GM21786 (cell line): ENCODE results near the gene PARD6B.

Experiments
- ATAC-seq: cut with Tn5 transposase; IDR thresholded peaks from one replicate; pipeline ENCODE4 v1.9.1; 2021; ENCODE audit not compliant: unreplicated experiment

PARD6B gene

GRCh38 chr20:50722424-50723155, 8.8 kb upstream of the PARD6B start:
- no peak for ATAC-seq

- no peak for ATAC-seq
Observed at GRCh38 chr20:50723672-50724071, 7.7 kb upstream of the PARD6B start.

GRCh38 chr20:50724112-50724725, 7.2 kb upstream of the PARD6B start:
- ATAC-seq = no peak

- ATAC-seq = no peak
Observed at GRCh38 chr20:50724851-50725723, 6.3 kb upstream of the PARD6B start.

- no peak for ATAC-seq
Observed at GRCh38 chr20:50725724-50726005, 5.7 kb upstream of the PARD6B start.

GRCh38 chr20:50726955-50727791, 4.2 kb upstream of the PARD6B start:
- ATAC-seq = no peak

- ATAC-seq = no peak
Observed at GRCh38 chr20:50727792-50728485, 3.4 kb upstream of the PARD6B start.

GRCh38 chr20:50728486-50728980, 2.8 kb upstream of the PARD6B start:
- no peak for ATAC-seq

- ATAC-seq = no peak
Observed at GRCh38 chr20:50728981-50729874, 2.2 kb upstream of the PARD6B start.

GRCh38 chr20:50729901-50730764, 1.2 kb upstream of the PARD6B start:
- no peak for ATAC-seq

- no peak for ATAC-seq
Observed at GRCh38 chr20:50730765-50731054, 670 bp upstream of the PARD6B start.

GRCh38 chr20:50731930-50732690, 730 bp downstream of the PARD6B start:
- no peak for ATAC-seq

GRCh38 chr20:50733644-50734349, 2.4 kb downstream of the PARD6B start:
- no peak for ATAC-seq

GRCh38 chr20:50734730-50735679, 3.6 kb downstream of the PARD6B start:
- ATAC-seq = no peak

- no peak for ATAC-seq
Observed at GRCh38 chr20:50735813-50736212, 4.4 kb downstream of the PARD6B start.

- ATAC-seq = no peak
Observed at GRCh38 chr20:50737352-50737751, 6.0 kb downstream of the PARD6B start.
